Measurements from ENCODE around the gene C9orf152. TPM values are rescaled to one million over a fixed set of nuclear protein-coding genes. Genes with fewer than 3 reads are reported as not detected.

The C9orf152 gene
- total and polyA plus RNA-seq, 2 of the 13 experiments (the other 11 are each of a cell fraction or from before 2014, with no cell fraction given), result 0.24 to 0.48 TPM

GRCh38 chr9:110255463-110256379 lies 47.8 kb upstream of the C9orf152 start (continued):
- no peak for TF ChIP-seq SMAD1 (CRISPR knock-in tag; IDR thresholded peaks at IDR 0.05; ENCODE audit: borderline replicate concordance, low read depth)
- TF ChIP-seq ZNF513 (CRISPR knock-in tag; conservative IDR thresholded peaks at IDR 0.05), result no peak
- no peak for TF ChIP-seq FUBP1 (CRISPR knock-in tag; IDR thresholded peaks at IDR 0.05; ENCODE audit: borderline replicate concordance)
- TF ChIP-seq RELA (CRISPR knock-in tag; IDR thresholded peaks at IDR 0.05), result no peak
- no peak for TF ChIP-seq SIN3B (IDR thresholded peaks at IDR 0.05; ENCODE audit: low read length)
- TF ChIP-seq SNAI1 (CRISPR knock-in tag; IDR thresholded peaks at IDR 0.05; ENCODE audit: borderline replicate concordance), result peak; percentile 94
- 0 out of 2 replicates have a peak, but pooled peaks have one; percentile 28 for TF ChIP-seq HMG20A (CRISPR knock-in tag; IDR thresholded peaks at IDR 0.05; ENCODE audit: borderline replicate concordance)
- 0 out of 2 replicates have a peak, but pooled peaks have one; percentile 5 for TF ChIP-seq ZNF136 (CRISPR knock-in tag; IDR thresholded peaks at IDR 0.05; ENCODE audit: low read depth)
- no peak for TF ChIP-seq PCBP2 (optimal IDR thresholded peaks at IDR 0.05; ENCODE audit: low read depth, low read length, poor library complexity, severe bottlenecking)
- no peak for TF ChIP-seq HNRNPK (IDR thresholded peaks at IDR 0.05; ENCODE audit: low read depth, low read length, poor library complexity, severe bottlenecking)
- TF ChIP-seq HMGA1 (CRISPR knock-in tag; conservative IDR thresholded peaks at IDR 0.05), result no peak
- no peak for TF ChIP-seq PLRG1 (conservative IDR thresholded peaks at IDR 0.05)
- TF ChIP-seq NCOR1 (IDR thresholded peaks at IDR 0.05; ENCODE audit: borderline replicate concordance, low read length), result no peak
- peak; percentile 18; the same call in 1 of the 2 replicates for TF ChIP-seq HIVEP1 (CRISPR knock-in tag; IDR thresholded peaks at IDR 0.05)
- TF ChIP-seq ZNF672 (CRISPR knock-in tag; IDR thresholded peaks at IDR 0.05), result no peak
- TF ChIP-seq STAT6 (CRISPR knock-in tag; IDR thresholded peaks at IDR 0.05; ENCODE audit: borderline replicate concordance), result no peak
- TF ChIP-seq DMAP1 (CRISPR knock-in tag; IDR thresholded peaks at IDR 0.05), result no peak
- TF ChIP-seq CREM (IDR thresholded peaks at IDR 0.05), result no peak
- TF ChIP-seq CREM (CRISPR knock-in tag; IDR thresholded peaks at IDR 0.05), result no peak
- TF ChIP-seq JDP2 (CRISPR knock-in tag; IDR thresholded peaks at IDR 0.05; ENCODE audit: borderline replicate concordance), result no peak
- TF ChIP-seq PHF21A (CRISPR knock-in tag; IDR thresholded peaks at IDR 0.05), result no peak
- TF ChIP-seq MLX (CRISPR knock-in tag; IDR thresholded peaks at IDR 0.05), result no peak
- peak; percentile 78; the same call in 1 of the 2 replicates for TF ChIP-seq NFKB2 (CRISPR knock-in tag; IDR thresholded peaks at IDR 0.05; ENCODE audit: borderline replicate concordance)
- TF ChIP-seq ZFYVE20 (CRISPR knock-in tag; IDR thresholded peaks at IDR 0.05; ENCODE audit: borderline replicate concordance, low read depth), result no peak

Measured in HepG2 (cell line).